T-cell (primary cell): ENCODE results near the gene ERC2. TPM values are rescaled to one million over a fixed set of nuclear protein-coding genes. Genes with fewer than 3 reads are reported as not detected.

Experiments
- ATAC-seq, 4 experiments: fragments of 200-7000 bp in 3 of 4; fragments of 150-1000 bp in 1 of 4; cut with Tn5 transposase; replicated peaks in 1 of 4; 1 replicate in 3 of 4; 2 replicates in 1 of 4; pipeline ENCODE4 v1.10.0; 2021; ENCODE audit warnings: moderate library complexity in 3 of 4, mild to moderate bottlenecking in 2 of 4, moderate number of reproducible peaks in 1 of 4
- CTCF ChIA-PET, 2 donors: fragments of 300-600 bp; sonication (Branson Sonifier 250); formaldehyde crosslinking; loops; one replicate each; lab custom pipeline; 2022; ENCODE audit warnings: antibody characterized with exemption in 2 of 2; lab: Charles Lee
- POLR2A ChIA-PET, 2 donors: fragments of 300-600 bp; sonication (Branson Sonifier 250); formaldehyde crosslinking; loops; one replicate each; lab custom pipeline; 2022; ENCODE audit warnings: antibody characterized with exemption in 2 of 2; lab: Charles Lee
- DNase-seq, 35 experiments: peaks; one replicate each; pipeline versions ENCODE4 v3.0.0 to v3.0.0-alpha.2; 2013 to 2023
- H3K27ac ChIP-seq: one replicate; pipeline ENCODE4 v1.5.1; 2013; ENCODE audit warnings: low read length
- H3K27me3 ChIP-seq, 2 experiments: replicated peaks in 1 of 2; 1 replicate in 1 of 2; 2 replicates in 1 of 2; pipeline versions ENCODE4 v1.6.1 to v1.7.0; 2013; ENCODE audit warnings: low read length in 1 of 2, mixed read lengths in 1 of 2; ENCODE audit not compliant: control insufficient read depth in 2 of 2, insufficient read depth in 2 of 2; ENCODE audit errors: extremely low read depth in 1 of 2
- H3K36me3 ChIP-seq, 2 donors: 1 replicate in 1 of 2; 2 replicates in 1 of 2; pipeline versions ENCODE4 v1.6.1 to v1.7.0; 2013; ENCODE audit warnings: low read length in 1 of 2; ENCODE audit not compliant: control insufficient read depth in 2 of 2, insufficient read depth in 1 of 2; ENCODE audit errors: extremely low read depth in 1 of 2
- H3K4me1 ChIP-seq, 2 experiments: 1 replicate in 1 of 2; 2 replicates in 1 of 2; pipeline versions ENCODE4 v1.6.1 to v1.7.0; 2013; ENCODE audit warnings: low read length in 2 of 2, mixed read lengths in 1 of 2; ENCODE audit not compliant: insufficient read depth in 2 of 2, control insufficient read depth in 1 of 2; ENCODE audit errors: extremely low read depth in 1 of 2
- H3K4me3 ChIP-seq, 2 donors: 1 replicate in 1 of 2; 2 replicates in 1 of 2; pipeline versions ENCODE4 v1.5.1 to v1.7.0; 2013; ENCODE audit warnings: mild to moderate bottlenecking in 2 of 2, low read length in 1 of 2, moderate library complexity in 1 of 2; ENCODE audit not compliant: control insufficient read depth in 1 of 2; ENCODE audit errors: extremely low read depth in 1 of 2
- H3K9me3 ChIP-seq: 2 replicates; pipeline ENCODE4 v1.7.0; 2013
- H3K27ac Mint-ChIP-seq, 2 donors: one replicate each; pipeline ENCODE4 v1.8.0; 2020 to 2021; ENCODE audit warnings: mild to moderate bottlenecking in 2 of 2, mixed read lengths in 2 of 2
- H3K27me3 Mint-ChIP-seq, 2 donors: one replicate each; pipeline ENCODE4 v1.8.0; 2021 to 2022; ENCODE audit warnings: mixed read lengths in 2 of 2
- H3K36me3 Mint-ChIP-seq: one replicate; pipeline ENCODE4 v1.8.0; 2021; ENCODE audit warnings: mixed read lengths
- H3K4me1 Mint-ChIP-seq, 3 donors: one replicate each; pipeline ENCODE4 v1.8.0; 2020 to 2022; ENCODE audit warnings: mixed read lengths in 3 of 3, mild to moderate bottlenecking in 1 of 3
- H3K4me3 Mint-ChIP-seq, 3 donors: one replicate each; pipeline ENCODE4 v1.8.0; 2020 to 2022; ENCODE audit warnings: mild to moderate bottlenecking in 3 of 3, mixed read lengths in 3 of 3, moderate library complexity in 3 of 3
- H3K9me3 Mint-ChIP-seq, 3 donors: one replicate each; pipeline ENCODE4 v1.8.0; 2020 to 2022; ENCODE audit warnings: mixed read lengths in 3 of 3
- WGBS: methylation state at CpG from one replicate; pipeline ENCODE4 v1.1.5; 2013; ENCODE audit warnings: missing lambda C conversion rate; ENCODE audit not compliant: insufficient coverage; 5-methylcytosine and 5-hydroxymethylcytosine counted together
- total RNA-seq, 35 experiments: library from RNA in 6 of 35; stranded (reverse) in 6 of 35; fragments of 120-200 nt in 1 of 35; gene quantifications; one replicate each; pipeline versions ENCODE4 v1.2.1 to v1.2.4 and lab custom pipeline; 2013 to 2026

Gene ERC2
- total RNA-seq, 5 donors from 2014 or later (not counting 1 experiment from before 2014, with no cell fraction given), result not detected

- WGBS, result no CpG with 5 or more reads among the region's 3 CpGs
- H3K4me1 Mint-ChIP-seq, result no peaks in the 10 kb centered on the region
- H3K27me3 ChIP-seq, result no peaks in the 10 kb centered on the region
- H3K9me3 ChIP-seq, result no peaks in the 10 kb centered on the region
- no peak overlapping the region for H3K4me3 Mint-ChIP-seq
- no peaks in the 10 kb centered on the region for H3K36me3 Mint-ChIP-seq
- ChIA-PET CTCF (no interaction called here), POLR2A (no interaction called here)
- no peaks in the 10 kb centered on the region for H3K36me3 ChIP-seq
- no peak for DNase-seq
- H3K9me3 Mint-ChIP-seq, result peaks cover 0 to 3% (median 0%) of the 10 kb centered on the region in 3 donors
- ATAC-seq, result no peak
- H3K27ac Mint-ChIP-seq, result no peak overlapping the region
- no peak overlapping the region for H3K4me3 ChIP-seq
- H3K27ac ChIP-seq, result no peak overlapping the region
- no peaks in the 10 kb centered on the region for H3K27me3 Mint-ChIP-seq
- H3K4me1 ChIP-seq, result no peaks in the 10 kb centered on the region
Measured at GRCh38 chr3:55501905-55502304, 966.4 kb downstream of the ERC2 start.

GRCh38 chr3:55500555-55501330, 967.5 kb downstream of the ERC2 start:
- no peak overlapping the region for H3K27ac ChIP-seq
- ATAC-seq, result no peak
- Mint-ChIP-seq H3K4me1 (no peaks in the 10 kb centered on the region), H3K9me3 (peaks cover 0 to 3% (median 0%) of the 10 kb centered on the region in 3 donors), H3K27ac (no peak overlapping the region), H3K4me3 (no peak overlapping the region), H3K27me3 (peaks cover 0 to 5% of the 10 kb centered on the region in 2 donors), H3K36me3 (no peaks in the 10 kb centered on the region)
- H3K9me3 ChIP-seq, result no peaks in the 10 kb centered on the region
- H3K4me1 ChIP-seq, result no peaks in the 10 kb centered on the region
- no peak for DNase-seq
- H3K4me3 ChIP-seq, result no peak overlapping the region
- no CpG with 5 or more reads among the region's 5 CpGs for WGBS
- ChIA-PET CTCF (no interaction called here), POLR2A (no interaction called here)
- no peaks in the 10 kb centered on the region for H3K36me3 ChIP-seq
- no peaks in the 10 kb centered on the region for H3K27me3 ChIP-seq

- ChIA-PET CTCF (interaction anchor here in 1 of 2 donors (0.6 kb wide), 1 partner anchor 842 kb away, joined by 3 read pairs; no protein-coding TSS in a partner anchor), POLR2A (no interaction called here)
- DNase-seq (no peak), ATAC-seq (no peak)
- no peak overlapping the region for H3K27ac Mint-ChIP-seq
- no peaks in the 10 kb centered on the region for H3K9me3 Mint-ChIP-seq
- no peak overlapping the region for H3K4me3 Mint-ChIP-seq
- peaks cover 0 to 5% of the 10 kb centered on the region in 2 donors for H3K27me3 Mint-ChIP-seq
- Histone ChIP-seq H3K4me1 (no peaks in the 10 kb centered on the region), H3K27ac (no peak overlapping the region), H3K4me3 (no peak overlapping the region), H3K36me3 (no peaks in the 10 kb centered on the region), H3K27me3 (no peaks in the 10 kb centered on the region), H3K9me3 (no peaks in the 10 kb centered on the region)
- whole genome bisulfite sequencing, result no CpG with 5 or more reads among the region's 4 CpGs
- H3K36me3 Mint-ChIP-seq, result no peaks in the 10 kb centered on the region
- H3K4me1 Mint-ChIP-seq, result no peaks in the 10 kb centered on the region
Measured at GRCh38 chr3:55498520-55498919, 969.7 kb downstream of the ERC2 start.

GRCh38 chr3:55497250-55497649, 971.0 kb downstream of the ERC2 start:
- Mint-ChIP-seq H3K27ac (no peak overlapping the region), H3K4me1 (no peaks in the 10 kb centered on the region), H3K9me3 (no peaks in the 10 kb centered on the region), H3K27me3 (peaks cover 5 to 6% of the 10 kb centered on the region in 2 donors), H3K36me3 (no peaks in the 10 kb centered on the region), H3K4me3 (no peak overlapping the region)
- Histone ChIP-seq H3K4me1 (no peaks in the 10 kb centered on the region), H3K9me3 (no peaks in the 10 kb centered on the region), H3K4me3 (no peak overlapping the region), H3K27me3 (no peaks in the 10 kb centered on the region), H3K36me3 (no peaks in the 10 kb centered on the region), H3K27ac (no peak overlapping the region)
- CTCF ChIA-PET, result no interaction called here
- ATAC-seq (no peak), DNase-seq (no peak)
- POLR2A ChIA-PET, result no interaction called here

- H3K4me3 Mint-ChIP-seq, result no peak overlapping the region
- Histone ChIP-seq H3K36me3 (no peaks in the 10 kb centered on the region), H3K4me1 (no peaks in the 10 kb centered on the region), H3K27ac (no peak overlapping the region), H3K27me3 (no peaks in the 10 kb centered on the region), H3K9me3 (no peaks in the 10 kb centered on the region), H3K4me3 (no peak overlapping the region)
- no peak overlapping the region for H3K27ac Mint-ChIP-seq
- H3K4me1 Mint-ChIP-seq, result no peaks in the 10 kb centered on the region
- no peaks in the 10 kb centered on the region for H3K36me3 Mint-ChIP-seq
- ChIA-PET POLR2A (no interaction called here), CTCF (no interaction called here)
- WGBS, result 71% methylated on average over 1 of the region's 2 CpGs
- H3K9me3 Mint-ChIP-seq, result no peaks in the 10 kb centered on the region
- H3K27me3 Mint-ChIP-seq, result peaks cover 15 to 16% of the 10 kb centered on the region in 2 donors
- DNase-seq (no peak), ATAC-seq (no peak)
Measured at GRCh38 chr3:55494976-55495375, 973.3 kb downstream of the ERC2 start.

GRCh38 chr3:55492976-55493375, 975.3 kb downstream of the ERC2 start:
- 89% methylated on average over 4 of the region's 5 CpGs for WGBS
- no peaks in the 10 kb centered on the region for H3K9me3 ChIP-seq
- Mint-ChIP-seq H3K9me3 (no peaks in the 10 kb centered on the region), H3K27ac (no peak overlapping the region), H3K4me1 (peaks cover 3 to 14% (median 5%) of the 10 kb centered on the region in 3 donors), H3K27me3 (peaks cover 28 to 34% of the 10 kb centered on the region in 2 donors), H3K36me3 (no peaks in the 10 kb centered on the region), H3K4me3 (no peak overlapping the region)
- POLR2A ChIA-PET, result no interaction called here
- no peaks in the 10 kb centered on the region for H3K36me3 ChIP-seq
- peaks cover 2 to 17% of the 10 kb centered on the region in 2 experiments for H3K27me3 ChIP-seq
- no peak overlapping the region for H3K4me3 ChIP-seq
- peaks cover 0 to 6% of the 10 kb centered on the region in 2 experiments for H3K4me1 ChIP-seq
- no peak overlapping the region for H3K27ac ChIP-seq
- no peak for DNase-seq
- ATAC-seq, result no peak
- CTCF ChIA-PET, result interaction anchor here in 1 of 2 donors (0.6 kb wide), 1 partner anchor 811 kb away, joined by 3 read pairs; no protein-coding TSS in a partner anchor
